Measurements from ENCODE around the gene ZKSCAN1. TPM values are rescaled to one million over a fixed set of nuclear protein-coding genes. Genes with fewer than 3 reads are reported as not detected.
"Not testable (repeated sequence)": the region's sequence is repeated elsewhere in the genome, so short reads cannot be mapped to it uniquely, and the experiment has no call there.

ZKSCAN1 gene
- total RNA-seq, 1 experiment from 2014 or later: 29.8 TPM

GRCh38 chr7:99984593-99984992, 30.8 kb upstream of the ZKSCAN1 start:
- Histone ChIP-seq H3K14ac (ENCODE audit: insufficient read depth, low read length) (no peak overlapping the region), H3K23me2 (ENCODE audit: insufficient read length, low read depth, low read length, poor library complexity, severe bottlenecking) (no peaks in the 10 kb centered on the region), H3K56ac (ENCODE audit: insufficient read length, low read depth, low read length) (no peak overlapping the region), H2AFZ (ENCODE audit: low read length) (no peak overlapping the region), H2BK12ac (ENCODE audit: insufficient read length, low read depth, low read length) (no peak overlapping the region), H2BK15ac (ENCODE audit: low read depth, low read length) (no peak overlapping the region), H3K9me3 (ENCODE audit: control insufficient read depth, low read depth, low read length) (no peaks in the 10 kb centered on the region), H2BK20ac (ENCODE audit: low read depth, low read length, poor library complexity, severe bottlenecking) (no peak overlapping the region), H3K27ac (ENCODE audit: insufficient read length, low read depth, low read length) (no peak overlapping the region), H3K79me2 (ENCODE audit: insufficient read depth, low read length) (no peaks in the 10 kb centered on the region), H3K9ac (ENCODE audit: extremely low read depth, insufficient read length, low read length) (no peak overlapping the region), H2BK5ac (ENCODE audit: insufficient read length, low read length) (no peak overlapping the region), H4K8ac (replicated peaks; ENCODE audit: insufficient read length, low read depth, low read length) (no peak overlapping the region), H4K91ac (ENCODE audit: insufficient read length, low read depth, low read length) (no peak overlapping the region), H3T11ph (ENCODE audit: low read length) (no peak overlapping the region), H3K4me1 (ENCODE audit: insufficient read depth, low read length) (no peaks in the 10 kb centered on the region), H2AK5ac (ENCODE audit: insufficient read length, low read length) (no peak overlapping the region), H3K18ac (ENCODE audit: insufficient read length, low read depth, low read length) (no peak overlapping the region), H3K4me2 (ENCODE audit: insufficient read depth, insufficient read length, low read length) (no peak overlapping the region), H3K4ac (ENCODE audit: low read depth, low read length) (no peak overlapping the region), H2BK120ac (ENCODE audit: low read depth, low read length, poor library complexity, severe bottlenecking) (no peak overlapping the region), H4K20me1 (ENCODE audit: control insufficient read depth, insufficient read depth, insufficient read length) (no peaks in the 10 kb centered on the region), H3K27me3 (ENCODE audit: insufficient read depth, low read length) (no peaks in the 10 kb centered on the region), H4K5ac (ENCODE audit: insufficient read length, low read depth, low read length) (no peak overlapping the region), H3K23ac (ENCODE audit: insufficient read length, low read depth, low read length) (no peak overlapping the region), H3K79me1 (ENCODE audit: insufficient read depth, low read depth, low read length, poor library complexity, severe bottlenecking) (no peaks in the 10 kb centered on the region)
- peaks cover 14% of the 10 kb centered on the region for H3K27me3 Mint-ChIP-seq (ENCODE audit: low read depth)
- no CpG with 5 or more reads among the region's 2 CpGs for WGBS (ENCODE audit: extremely low coverage, insufficient read length, low lambda C conversion rate)
- DNase-seq: no peak
- no peak overlapping the region for H3K27ac Mint-ChIP-seq
- H3K4me1 Mint-ChIP-seq: peaks cover 11 to 13% of the 10 kb centered on the region in 2 experiments
- H3K36me3 Mint-ChIP-seq (ENCODE audit: insufficient read depth in 1 of 3, low read depth in 3 of 3): 0 out of 7 replicates have a peak, but pooled peaks cover 0 to 1% (median 0%) of the 10 kb centered on the region in 3 experiments
- no peak for TF ChIP-seq CTCF (conservative IDR thresholded peaks at IDR 0.05)
- H3K9me3 Mint-ChIP-seq: no peaks in the 10 kb centered on the region; a peak in 1 of 5 replicates
- no peak overlapping the region for H3K4me3 Mint-ChIP-seq

DNA sequence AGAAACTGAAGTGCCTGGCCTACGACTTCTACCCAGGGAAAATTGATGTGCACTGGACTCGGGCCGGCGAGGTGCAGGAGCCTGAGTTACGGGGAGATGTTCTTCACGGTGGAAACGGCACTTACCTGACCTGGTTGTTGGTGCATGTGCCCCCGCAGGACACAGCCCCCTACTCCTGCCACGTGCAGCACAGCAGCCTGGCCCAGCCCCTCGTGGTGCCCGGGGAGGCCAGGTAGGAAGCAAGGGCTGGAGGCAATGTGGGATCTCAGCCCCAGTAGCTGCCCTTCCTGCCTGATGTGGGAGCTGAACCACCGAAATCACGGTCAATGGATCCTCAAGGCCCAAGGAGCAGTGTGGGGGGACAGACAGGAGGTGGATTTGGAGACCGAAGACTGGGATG, 28.1 kb upstream of the ZKSCAN1 start:
- H3K4me1 Mint-ChIP-seq; H4K8ac ChIP-seq (replicated peaks; ENCODE audit: insufficient read length, low read depth, low read length); H3K23me2 ChIP-seq (ENCODE audit: insufficient read length, low read depth, low read length, poor library complexity, severe bottlenecking); H3K14ac ChIP-seq (ENCODE audit: insufficient read depth, low read length); H4K5ac ChIP-seq (ENCODE audit: insufficient read length, low read depth, low read length); H3K4me1 ChIP-seq (ENCODE audit: insufficient read depth, low read length); H3K9me3 ChIP-seq (ENCODE audit: control insufficient read depth, low read depth, low read length); H3K27ac ChIP-seq (ENCODE audit: insufficient read length, low read depth, low read length); H2BK5ac ChIP-seq (ENCODE audit: insufficient read length, low read length); H3K23ac ChIP-seq (ENCODE audit: insufficient read length, low read depth, low read length); H2BK20ac ChIP-seq (ENCODE audit: low read depth, low read length, poor library complexity, severe bottlenecking); DNase-seq; H2BK12ac ChIP-seq (ENCODE audit: insufficient read length, low read depth, low read length); H3K56ac ChIP-seq (ENCODE audit: insufficient read length, low read depth, low read length); H3K79me2 ChIP-seq (ENCODE audit: insufficient read depth, low read length); H3K4me3 Mint-ChIP-seq; H3K18ac ChIP-seq (ENCODE audit: insufficient read length, low read depth, low read length); H3T11ph ChIP-seq (ENCODE audit: low read length); H3K27me3 ChIP-seq (ENCODE audit: insufficient read depth, low read length); H2AFZ ChIP-seq (ENCODE audit: low read length); H3K79me1 ChIP-seq (ENCODE audit: insufficient read depth, low read depth, low read length, poor library complexity, severe bottlenecking); H2BK120ac ChIP-seq (ENCODE audit: low read depth, low read length, poor library complexity, severe bottlenecking); H2BK15ac ChIP-seq (ENCODE audit: low read depth, low read length); H2AK5ac ChIP-seq (ENCODE audit: insufficient read length, low read length); H3K36me3 Mint-ChIP-seq (ENCODE audit: insufficient read depth in 1 of 3, low read depth in 3 of 3); H4K91ac ChIP-seq (ENCODE audit: insufficient read length, low read depth, low read length); H3K9ac ChIP-seq (ENCODE audit: extremely low read depth, insufficient read length, low read length); H3K27ac Mint-ChIP-seq; H4K20me1 ChIP-seq (ENCODE audit: control insufficient read depth, insufficient read depth, insufficient read length); H3K4me2 ChIP-seq (ENCODE audit: insufficient read depth, insufficient read length, low read length); H3K9me3 Mint-ChIP-seq; H3K4ac ChIP-seq (ENCODE audit: low read depth, low read length): not testable (repeated sequence)
- WGBS (ENCODE audit: extremely low coverage, insufficient read length, low lambda C conversion rate): no CpG with 5 or more reads among the region's 14 CpGs
- peaks cover 20% of the 10 kb centered on the region for H3K27me3 Mint-ChIP-seq (ENCODE audit: low read depth)

Measured in H9 (cell line).